HG02973 (cell line): ENCODE results near the gene KIZ.

Experiments used
- ATAC-seq: cut with Tn5 transposase; IDR thresholded peaks from one replicate; pipeline ENCODE4 v1.9.1; 2021; ENCODE audit warnings: moderate library complexity; ENCODE audit not compliant: unreplicated experiment

Gene KIZ

GRCh38 chr20:21173485-21173884 lies 47.6 kb downstream of the KIZ start:
- no peak for ATAC-seq

DNA sequence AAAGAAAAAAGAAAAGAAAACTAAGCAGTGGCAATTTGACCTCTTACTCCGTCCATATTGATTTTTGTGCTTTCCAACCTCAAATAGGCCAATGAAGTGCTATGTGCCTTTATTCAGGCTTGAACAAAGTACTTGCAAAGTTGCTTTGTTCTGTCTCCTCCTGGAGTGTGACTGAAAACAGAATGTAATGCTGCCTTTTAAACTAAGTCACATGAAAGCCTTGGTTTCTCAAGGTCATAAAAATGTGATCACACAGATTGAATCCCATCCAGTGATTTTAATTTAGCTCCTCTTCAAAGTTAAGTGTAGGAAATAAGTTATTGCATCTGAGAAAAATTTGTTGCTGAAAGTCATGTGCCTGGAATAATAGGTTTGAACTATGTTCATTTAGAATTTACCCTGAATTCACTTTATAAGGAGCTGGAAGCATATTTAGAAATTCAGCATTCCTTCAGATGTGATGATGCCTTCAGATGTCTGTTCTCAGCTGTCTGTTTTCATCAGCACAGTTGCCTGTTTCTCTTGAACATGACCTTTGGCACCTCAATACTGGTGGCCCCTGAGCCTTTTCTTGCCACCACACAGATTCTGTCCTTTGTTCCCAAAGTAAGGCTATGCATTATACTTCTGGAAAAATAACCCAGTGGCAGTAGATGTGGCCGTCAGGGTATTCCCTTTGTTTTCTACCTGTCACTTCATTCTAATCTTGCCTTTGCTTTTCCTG lies 48.8 kb downstream of the KIZ start:
- no peak for ATAC-seq

DNA sequence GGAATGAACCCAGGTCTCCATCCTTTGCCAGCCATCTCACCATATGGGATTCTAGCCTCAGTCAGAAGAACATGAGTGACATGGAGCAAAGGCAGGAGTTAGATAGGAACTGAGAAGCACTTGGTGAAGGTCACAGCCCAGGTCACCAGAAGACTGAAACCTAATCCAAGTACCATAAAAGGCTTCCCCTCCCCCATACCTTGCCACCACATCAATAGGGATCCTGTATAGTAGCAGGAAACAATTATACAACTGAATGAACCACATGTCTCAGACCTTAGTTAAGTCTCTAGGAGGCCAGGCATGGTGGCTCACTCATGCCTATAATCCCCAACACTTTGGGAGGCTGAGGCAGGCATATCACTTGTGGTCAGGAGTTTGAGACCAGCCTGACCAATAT lies 49.6 kb downstream of the KIZ start:
- ATAC-seq: no peak

DNA sequence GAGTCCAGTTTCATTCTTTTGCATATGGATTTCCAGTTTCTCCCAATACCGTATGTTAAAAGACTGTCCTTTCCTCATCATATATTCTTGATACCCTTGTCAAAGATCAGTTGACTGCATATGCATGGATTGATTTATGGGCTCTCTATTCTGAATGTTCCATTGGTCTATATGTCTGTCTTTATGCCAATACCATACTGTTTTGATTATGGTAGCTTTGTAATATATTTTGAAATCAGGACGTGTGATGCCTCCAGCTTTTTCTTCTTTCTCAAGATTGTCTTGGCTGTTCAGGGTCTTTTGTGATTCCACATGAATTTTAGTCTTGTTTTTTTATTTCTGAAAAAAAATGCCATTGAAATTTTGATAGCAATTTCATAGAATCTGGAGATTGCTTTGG lies 51.9 kb downstream of the KIZ start:
- ATAC-seq: no peak

DNA sequence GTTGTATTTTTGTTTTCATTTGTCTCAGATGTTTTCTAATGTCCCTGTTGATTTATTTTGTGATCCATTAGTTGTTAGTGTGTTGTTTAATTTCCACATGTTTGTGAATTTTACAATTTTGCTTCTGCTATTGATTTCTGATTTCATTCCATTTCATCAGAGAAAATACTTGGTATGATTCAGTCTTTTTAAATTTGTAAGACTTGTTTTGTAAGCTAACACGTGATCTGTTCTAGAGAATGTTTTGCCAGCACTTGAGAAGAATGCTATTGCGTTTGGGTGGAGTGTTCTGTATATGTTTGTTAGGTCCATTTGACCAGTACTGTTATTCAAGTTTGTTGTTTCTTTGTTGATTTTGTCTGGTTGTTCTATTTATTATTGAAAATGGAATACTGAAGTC lies 53.9 kb downstream of the KIZ start:
- no peak for ATAC-seq

DNA sequence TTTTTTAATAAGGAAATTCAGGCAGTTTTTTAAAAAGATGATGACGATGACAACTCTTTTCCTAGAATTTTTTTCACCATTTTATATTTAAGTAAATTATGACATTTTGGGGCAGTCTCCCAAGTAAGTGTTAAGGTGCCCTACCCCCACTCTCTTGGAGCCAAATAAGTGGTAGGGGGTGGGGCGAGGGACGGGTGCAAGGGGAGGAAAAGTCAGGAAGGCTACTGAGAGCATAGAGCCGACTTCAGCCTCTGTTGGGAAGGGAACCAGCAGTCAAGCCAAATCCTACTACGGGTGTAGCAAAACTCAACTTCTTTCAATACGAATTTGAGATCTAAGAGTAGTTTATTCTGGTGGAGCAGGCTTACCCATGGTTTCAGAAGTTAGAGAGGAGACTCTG lies 54.4 kb downstream of the KIZ start:
- ATAC-seq: no peak

GRCh38 chr20:21181028-21181427 lies 55.1 kb downstream of the KIZ start:
- no peak for ATAC-seq

DNA sequence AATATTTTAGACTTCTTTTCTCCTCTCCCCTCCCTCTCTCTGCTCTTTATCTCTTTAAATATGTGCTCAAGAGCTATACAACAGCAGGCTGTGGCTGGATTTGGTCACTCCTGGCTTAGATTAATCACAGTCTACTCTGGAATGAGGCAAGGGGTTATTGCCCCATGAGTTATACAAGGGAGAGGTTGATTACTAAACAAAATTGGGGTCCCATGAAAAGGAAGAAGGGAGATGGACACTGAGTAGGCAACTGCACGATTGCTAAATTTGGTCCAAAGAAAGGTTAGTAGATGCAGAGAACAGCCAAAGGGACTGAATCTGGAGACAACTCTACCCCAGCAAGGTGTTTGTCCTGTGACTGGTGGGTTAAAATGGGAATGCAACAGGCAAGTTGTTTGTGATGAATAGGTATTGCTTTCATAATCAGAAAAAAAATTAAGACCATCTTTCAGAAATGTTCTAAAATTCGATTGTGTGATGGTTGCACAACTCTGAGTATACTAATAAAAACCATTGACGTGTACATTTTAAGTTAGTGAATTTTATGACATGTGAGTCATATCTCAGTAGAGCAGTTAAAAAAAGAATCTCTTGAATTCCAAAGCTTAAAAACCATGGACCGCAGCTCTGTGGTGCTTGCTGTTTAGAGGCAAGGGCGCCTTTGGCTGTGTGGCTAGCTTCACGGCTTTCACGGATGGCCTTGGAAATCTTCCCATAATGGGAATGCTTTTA lies 57.1 kb downstream of the KIZ start:
- no peak for ATAC-seq

GRCh38 chr20:21183722-21184121 lies 57.8 kb downstream of the KIZ start:
- ATAC-seq: no peak

GRCh38 chr20:21184819-21185218 lies 58.9 kb downstream of the KIZ start:
- no peak for ATAC-seq

DNA sequence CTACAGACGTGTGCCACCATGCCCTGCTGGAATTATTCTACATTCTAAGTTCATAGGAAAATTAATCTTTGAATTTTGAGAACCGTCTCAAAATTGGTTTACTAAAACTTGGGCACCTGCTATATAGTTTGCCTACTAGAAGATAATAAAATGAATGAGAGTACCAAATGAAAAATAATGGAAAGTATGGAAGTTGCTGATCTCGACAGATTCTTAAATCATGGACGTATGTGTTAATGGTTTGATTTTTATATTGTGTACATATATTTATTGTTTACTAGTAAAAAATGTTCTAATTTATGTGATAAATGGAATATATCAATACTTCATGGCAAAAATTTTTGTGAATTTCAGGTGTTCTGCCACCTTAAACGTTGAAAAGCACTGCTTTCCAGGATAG lies 60.0 kb downstream of the KIZ start:
- ATAC-seq: no peak

- ATAC-seq: no peak
Observed at GRCh38 chr20:21189761-21190523, 64.1 kb downstream of the KIZ start.

- ATAC-seq: no peak
Observed at GRCh38 chr20:21190869-21191268, 65.0 kb downstream of the KIZ start.

DNA sequence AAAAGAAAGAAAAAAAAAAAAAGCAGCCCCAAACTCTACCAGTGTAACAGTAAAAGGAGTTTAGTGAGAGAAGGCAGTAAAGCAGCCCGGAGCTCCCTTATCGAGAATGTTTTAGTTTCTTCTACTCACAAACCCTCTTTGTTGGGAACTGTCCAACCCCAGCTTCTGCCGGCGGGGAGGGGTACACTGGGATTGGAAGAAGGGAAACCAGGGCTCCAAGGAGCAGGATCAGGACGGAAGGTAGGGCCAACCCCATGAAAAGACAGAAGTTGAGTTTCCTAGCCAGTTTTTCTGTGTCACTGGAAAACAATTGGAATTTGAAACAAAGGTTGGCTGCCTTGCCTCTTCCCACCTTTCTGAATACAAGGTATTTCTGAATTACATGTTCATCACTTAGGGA lies 66.0 kb downstream of the KIZ start:
- ATAC-seq: no peak

DNA sequence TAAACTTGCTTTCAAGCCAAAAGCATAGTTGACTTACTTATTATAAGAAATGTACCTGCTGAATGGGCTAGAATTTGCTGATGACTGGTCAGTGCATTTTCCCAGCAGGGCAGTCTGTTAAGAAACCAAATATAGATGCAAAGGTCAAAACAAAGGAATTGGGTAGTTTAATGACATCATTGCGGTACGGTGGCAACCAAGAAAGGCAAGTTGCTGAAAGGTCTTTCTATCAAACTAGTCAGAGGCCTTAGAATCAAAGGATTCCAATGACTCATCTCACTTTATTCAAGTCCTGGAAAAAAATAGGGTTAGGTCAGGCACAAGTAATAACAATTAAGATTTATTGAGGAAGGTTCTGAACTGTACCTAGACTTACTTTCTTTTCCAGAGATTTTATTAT lies 76.4 kb downstream of the KIZ start:
- ATAC-seq: no peak

DNA sequence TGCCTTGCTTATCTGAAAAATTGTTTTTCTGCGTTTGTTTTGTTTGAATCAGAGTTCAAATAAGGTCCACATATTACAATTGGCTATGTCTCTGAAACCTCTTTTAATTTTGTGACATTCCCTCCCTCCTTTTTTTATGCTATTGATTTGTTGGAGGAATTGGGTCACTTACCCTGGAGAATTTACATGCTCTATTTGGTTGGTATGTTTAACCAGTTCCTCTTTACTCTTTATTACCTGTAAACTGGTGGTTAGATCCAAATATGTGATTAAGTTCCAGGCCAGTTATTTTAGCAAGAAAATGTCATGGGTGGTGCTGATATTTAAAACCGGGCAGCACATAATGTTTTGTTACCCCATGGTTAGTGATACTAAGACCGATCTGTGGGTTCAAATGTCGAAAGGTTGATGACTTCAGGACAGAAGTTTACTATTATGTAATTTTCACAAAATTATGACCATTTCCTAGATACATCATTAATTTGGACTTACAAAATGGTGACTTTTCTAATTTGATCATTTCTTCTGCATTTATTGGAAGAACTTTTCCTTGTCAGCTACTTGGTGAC lies 77.3 kb downstream of the KIZ start:
- no peak for ATAC-seq

DNA sequence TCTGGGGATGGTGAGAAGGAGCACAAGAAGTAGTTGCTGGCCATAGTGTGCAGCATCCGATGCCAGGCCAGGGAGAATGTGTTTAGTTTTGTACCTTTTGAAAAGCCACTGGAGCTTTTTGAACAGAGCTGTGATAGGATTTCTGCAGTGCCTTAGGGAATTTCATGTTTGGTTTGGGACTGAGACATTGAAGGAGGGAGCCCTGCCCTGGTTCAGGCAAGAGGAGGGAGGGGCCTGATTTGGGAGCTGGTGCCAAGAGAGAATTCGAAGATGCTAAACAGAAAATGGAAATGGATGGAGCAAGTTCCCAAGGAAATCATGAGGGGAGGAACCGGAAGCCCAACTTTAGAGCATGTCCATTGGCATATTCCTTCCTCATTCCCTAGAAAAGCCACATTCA lies 80.7 kb downstream of the KIZ start:
- ATAC-seq: no peak

DNA sequence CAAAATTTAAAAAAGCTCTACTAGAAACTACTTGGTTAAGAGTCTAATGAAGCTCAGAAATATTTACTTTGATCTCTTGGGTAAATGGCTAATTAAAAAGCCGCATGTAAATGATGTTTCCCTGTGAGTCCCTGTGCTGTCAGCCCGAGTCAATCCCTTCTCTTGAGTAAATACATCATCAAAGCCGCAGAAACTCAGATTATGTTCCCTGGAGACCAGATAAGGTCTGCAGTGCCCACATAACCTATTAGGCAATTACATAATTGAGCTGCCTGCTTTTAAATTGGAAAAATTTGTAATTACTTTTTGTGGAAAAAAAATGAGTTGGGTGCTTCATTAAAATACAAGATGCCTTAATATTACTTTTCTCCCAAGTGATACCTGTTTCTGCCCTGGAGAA lies 83.1 kb downstream of the KIZ start:
- no peak for ATAC-seq

DNA sequence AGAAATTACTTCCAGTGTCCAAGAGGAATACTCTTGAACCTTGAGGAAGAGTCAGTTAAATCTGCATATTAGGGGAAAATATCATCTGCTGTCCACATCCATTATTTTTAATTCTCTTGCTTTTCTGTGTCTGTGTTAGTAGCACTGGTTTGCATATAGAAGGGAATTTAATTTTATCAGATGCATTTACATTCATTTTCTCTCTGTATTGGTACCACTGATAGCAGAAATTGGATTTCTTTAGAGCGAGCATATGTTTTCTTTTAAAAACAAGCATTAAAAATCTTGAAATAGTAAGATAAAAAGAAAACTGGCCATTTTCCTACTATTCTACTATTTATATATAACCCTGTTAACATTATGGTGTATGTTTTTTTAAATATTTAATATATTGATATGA lies 83.8 kb downstream of the KIZ start:
- ATAC-seq: no peak

DNA sequence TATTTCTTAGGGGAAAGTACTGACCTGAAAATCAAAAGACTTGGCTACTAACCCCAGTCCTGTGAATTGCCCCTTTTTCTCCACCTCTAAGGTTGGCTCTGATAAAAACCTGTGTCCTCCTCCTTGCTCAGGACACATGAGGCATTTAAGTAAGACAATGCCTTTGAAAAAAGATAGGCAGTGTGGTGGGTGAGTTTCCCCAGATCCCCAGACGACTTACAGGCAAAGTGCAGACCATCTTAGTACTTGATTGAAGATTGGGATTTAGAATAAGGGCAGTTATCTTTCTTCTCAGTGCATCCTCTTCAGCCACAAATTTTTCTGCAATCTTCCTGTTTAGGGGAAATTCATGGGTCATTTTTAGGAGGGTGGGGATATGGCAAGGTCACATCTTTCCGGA lies 87.8 kb downstream of the KIZ start:
- no peak for ATAC-seq

- no peak for ATAC-seq
Observed at GRCh38 chr20:21214431-21214830, 88.5 kb downstream of the KIZ start.

DNA sequence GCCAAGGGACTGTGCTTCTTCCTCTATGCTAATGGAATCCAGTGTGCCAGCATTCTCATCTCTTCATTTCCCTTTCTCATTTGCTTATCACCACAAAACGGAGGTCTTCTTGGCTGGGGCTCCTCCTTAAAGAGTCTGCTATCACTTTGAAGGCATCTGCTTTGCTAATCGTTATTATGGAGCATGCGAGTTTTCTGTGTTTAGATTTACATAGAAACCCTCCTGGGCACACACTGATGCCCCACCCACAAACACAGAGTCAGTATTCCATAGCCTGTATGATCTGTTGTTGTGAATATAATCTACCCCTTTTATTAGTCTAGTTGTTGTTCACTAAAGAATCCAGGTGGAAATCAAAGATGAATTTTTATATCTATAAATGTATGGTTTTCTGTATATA lies 93.8 kb downstream of the KIZ start:
- no peak for ATAC-seq
